WTC11 (cell line): ENCODE results near the gene IL1RAPL1. TPM values are rescaled to one million over a fixed set of nuclear protein-coding genes. Genes with fewer than 3 reads are reported as not detected.

Source experiments
- ATAC-seq: fragments of 200-7000 bp; cut with Tn5 transposase; 2 replicates; pipeline ENCODE4 v1.10.0; 2021; ENCODE audit warnings: mild to moderate bottlenecking, moderate library complexity
- CTCF ChIA-PET: fragments of 300-600 bp; sonication (Branson Sonifier 250); formaldehyde crosslinking; loops from one replicate; lab custom pipeline; 2021; ENCODE audit warnings: antibody characterized with exemption; lab: Charles Lee
- POLR2A ChIA-PET: fragments of 350-600 bp; sonication (Branson Sonifier 250); formaldehyde crosslinking; loops from one replicate; lab custom pipeline; 2021; ENCODE audit warnings: antibody characterized with exemption; lab: Charles Lee
- DNase-seq: peaks from one replicate; pipeline ENCODE4 v3.0.0; 2021; ENCODE audit warnings: low spot score
- H3K27ac Mint-ChIP-seq: 2 replicates; pipeline ENCODE4 v1.8.0; 2021; ENCODE audit warnings: mixed read lengths
- H3K27me3 Mint-ChIP-seq: 2 replicates; pipeline ENCODE4 v1.8.0; 2021; ENCODE audit warnings: low read depth, mild to moderate bottlenecking, moderate library complexity, mixed read lengths
- H3K36me3 Mint-ChIP-seq: 2 replicates; pipeline ENCODE4 v1.8.0; 2021; ENCODE audit warnings: mixed read lengths
- H3K4me1 Mint-ChIP-seq: 2 replicates; pipeline ENCODE4 v1.8.0; 2022; ENCODE audit warnings: mixed read lengths
- H3K4me3 Mint-ChIP-seq: 2 replicates; pipeline ENCODE4 v1.8.0; 2021; ENCODE audit warnings: mild to moderate bottlenecking, moderate library complexity, mixed read lengths
- H3K9me3 Mint-ChIP-seq: 2 replicates; pipeline ENCODE4 v1.8.0; 2021; ENCODE audit warnings: mixed read lengths
- ATF1 ChIP-seq: sonication (generic); formaldehyde crosslinking; IDR thresholded peaks from 2 replicates; pipeline ENCODE4 v1.8.1; 2023; ENCODE audit warnings: mild to moderate bottlenecking, moderate library complexity, missing genetic modification reagents
- ATF2 ChIP-seq: sonication (generic); formaldehyde crosslinking; IDR thresholded peaks from 2 replicates; pipeline ENCODE4 v1.8.1; 2022; ENCODE audit warnings: low read depth, missing genetic modification reagents, borderline replicate concordance
- CREB1 ChIP-seq: sonication (generic); formaldehyde crosslinking; IDR thresholded peaks from 2 replicates; pipeline ENCODE4 v1.8.0; 2023; ENCODE audit warnings: mild to moderate bottlenecking, missing genetic modification reagents
- CREM ChIP-seq: sonication (generic); formaldehyde crosslinking; IDR thresholded peaks from 2 replicates; pipeline ENCODE4 v1.8.1; 2022; ENCODE audit warnings: mild to moderate bottlenecking, missing genetic modification reagents, moderate library complexity
- ESRRA ChIP-seq: sonication (generic); formaldehyde crosslinking; IDR thresholded peaks from 2 replicates; pipeline ENCODE4 v1.8.1; 2022; ENCODE audit warnings: mild to moderate bottlenecking, missing genetic modification reagents, borderline replicate concordance
- FOXJ3 ChIP-seq: sonication (generic); formaldehyde crosslinking; IDR thresholded peaks from 2 replicates; pipeline ENCODE4 v1.9.0; 2021; ENCODE audit warnings: missing genetic modification reagents, mild to moderate bottlenecking, borderline replicate concordance
- FOXP4 ChIP-seq: sonication (generic); formaldehyde crosslinking; IDR thresholded peaks from 2 replicates; pipeline ENCODE4 v1.8.0; 2022; ENCODE audit warnings: mild to moderate bottlenecking, missing genetic modification reagents
- GABPB1 ChIP-seq: sonication (generic); formaldehyde crosslinking; IDR thresholded peaks from 2 replicates; pipeline ENCODE4 v1.8.1; 2023; ENCODE audit warnings: mild to moderate bottlenecking, missing genetic modification reagents
- HMGA2 ChIP-seq: fragments of 250-450 bp; sonication (Bioruptor Pico); IDR thresholded peaks from 2 replicates; pipeline ENCODE4 v1.4.0; 2021; ENCODE audit warnings: mild to moderate bottlenecking, moderate library complexity
- IRF2 ChIP-seq: sonication (generic); formaldehyde crosslinking; IDR thresholded peaks from 2 replicates; pipeline ENCODE4 v1.8.0; 2022; ENCODE audit warnings: low read depth, missing genetic modification reagents, borderline replicate concordance
- JUN ChIP-seq: sonication (generic); formaldehyde crosslinking; IDR thresholded peaks from 2 replicates; pipeline ENCODE4 v1.8.0; 2023; ENCODE audit warnings: mild to moderate bottlenecking, missing genetic modification reagents
- KAT7 ChIP-seq: sonication (generic); formaldehyde crosslinking; IDR thresholded peaks from 2 replicates; pipeline ENCODE4 v1.8.1; 2023; ENCODE audit warnings: missing genetic modification reagents, mild to moderate bottlenecking, borderline replicate concordance
- MLX ChIP-seq: sonication (generic); formaldehyde crosslinking; IDR thresholded peaks from 2 replicates; pipeline ENCODE4 v1.8.1; 2023; ENCODE audit warnings: mild to moderate bottlenecking, missing genetic modification reagents, moderate library complexity
- MYBL2 ChIP-seq: sonication (generic); formaldehyde crosslinking; IDR thresholded peaks from 2 replicates; pipeline ENCODE4 v1.8.1; 2023; ENCODE audit warnings: mild to moderate bottlenecking, moderate library complexity, missing genetic modification reagents
- NR1H2 ChIP-seq: sonication (generic); formaldehyde crosslinking; IDR thresholded peaks from 2 replicates; pipeline ENCODE4 v1.9.0; 2021; ENCODE audit warnings: mild to moderate bottlenecking, moderate library complexity, missing genetic modification reagents
- OVOL2 ChIP-seq: fragments of 250-450 bp; sonication (Bioruptor Pico); IDR thresholded peaks from 2 replicates; pipeline ENCODE4 v1.9.0; 2021; ENCODE audit warnings: mild to moderate bottlenecking, borderline replicate concordance
- SMAD3 ChIP-seq: sonication (generic); formaldehyde crosslinking; IDR thresholded peaks from 2 replicates; pipeline ENCODE4 v1.8.0; 2022; ENCODE audit warnings: missing genetic modification reagents, mild to moderate bottlenecking, borderline replicate concordance
- ZNF396 ChIP-seq: fragments of 250-450 bp; sonication (Bioruptor Pico); IDR thresholded peaks from 2 replicates; pipeline ENCODE4 v1.8.0; 2021; ENCODE audit warnings: mild to moderate bottlenecking, moderate library complexity, borderline replicate concordance
- ZNF425 ChIP-seq: fragments of 250-450 bp; sonication (Bioruptor Pico); conservative IDR thresholded peaks from 2 replicates; pipeline ENCODE4 v1.9.0; 2021; ENCODE audit warnings: mild to moderate bottlenecking
- ZNF512 ChIP-seq: sonication (generic); formaldehyde crosslinking; IDR thresholded peaks from 2 replicates; pipeline ENCODE4 v1.8.1; 2022; ENCODE audit warnings: missing genetic modification reagents, borderline replicate concordance
- total RNA-seq: library from RNA; stranded (reverse); gene quantifications from 3 replicates; pipeline ENCODE4 v1.2.3, GENCODE V29; 2021
- TF ChIP-seq, protein P1 (sequence below): fragments of 250-450 bp; sonication (Bioruptor Pico); IDR thresholded peaks from 2 replicates; pipeline ENCODE4 v2.1.2; 2022; ENCODE audit warnings: mild to moderate bottlenecking, moderate library complexity
- TF ChIP-seq, protein P2 (sequence below): fragments of 250-450 bp; sonication (Bioruptor Pico); IDR thresholded peaks from 2 replicates; pipeline ENCODE4 v1.8.0; 2021; ENCODE audit warnings: mild to moderate bottlenecking
- TF ChIP-seq, protein P3 (sequence below): sonication (generic); formaldehyde crosslinking; IDR thresholded peaks from 2 replicates; pipeline ENCODE4 v1.8.0; 2023; ENCODE audit warnings: mild to moderate bottlenecking, missing genetic modification reagents

The IL1RAPL1 gene
- total RNA-seq, 1 experiment from 2014 or later: 0.13 TPM

- no peak overlapping the region for H3K4me3 Mint-ChIP-seq
- no peaks in the 10 kb centered on the region for H3K36me3 Mint-ChIP-seq
- no peaks in the 10 kb centered on the region for H3K4me1 Mint-ChIP-seq
- TF ChIP-seq FOXJ3 (no peak), ZNF512 (CRISPR knock-in tag) (no peak), MLX (CRISPR knock-in tag) (no peak), FOXP4 (CRISPR knock-in tag) (no peak), ZNF396 (CRISPR knock-in tag) (no peak), KAT7 (CRISPR knock-in tag) (no peak), IRF2 (CRISPR knock-in tag) (no peak), ATF1 (CRISPR knock-in tag) (no peak), NR1H2 (CRISPR knock-in tag) (no peak)
- TF ChIP-seq, protein P1, sequence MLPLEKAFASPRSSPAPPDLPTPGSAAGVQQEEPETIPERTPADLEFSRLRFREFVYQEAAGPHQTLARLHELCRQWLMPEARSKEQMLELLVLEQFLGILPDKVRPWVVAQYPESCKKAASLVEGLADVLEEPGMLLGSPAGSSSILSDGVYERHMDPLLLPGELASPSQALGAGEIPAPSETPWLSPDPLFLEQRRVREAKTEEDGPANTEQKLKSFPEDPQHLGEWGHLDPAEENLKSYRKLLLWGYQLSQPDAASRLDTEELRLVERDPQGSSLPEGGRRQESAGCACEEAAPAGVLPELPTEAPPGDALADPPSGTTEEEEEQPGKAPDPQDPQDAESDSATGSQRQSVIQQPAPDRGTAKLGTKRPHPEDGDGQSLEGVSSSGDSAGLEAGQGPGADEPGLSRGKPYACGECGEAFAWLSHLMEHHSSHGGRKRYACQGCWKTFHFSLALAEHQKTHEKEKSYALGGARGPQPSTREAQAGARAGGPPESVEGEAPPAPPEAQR (CRISPR knock-in tag): no peak
- TF ChIP-seq, protein P2, sequence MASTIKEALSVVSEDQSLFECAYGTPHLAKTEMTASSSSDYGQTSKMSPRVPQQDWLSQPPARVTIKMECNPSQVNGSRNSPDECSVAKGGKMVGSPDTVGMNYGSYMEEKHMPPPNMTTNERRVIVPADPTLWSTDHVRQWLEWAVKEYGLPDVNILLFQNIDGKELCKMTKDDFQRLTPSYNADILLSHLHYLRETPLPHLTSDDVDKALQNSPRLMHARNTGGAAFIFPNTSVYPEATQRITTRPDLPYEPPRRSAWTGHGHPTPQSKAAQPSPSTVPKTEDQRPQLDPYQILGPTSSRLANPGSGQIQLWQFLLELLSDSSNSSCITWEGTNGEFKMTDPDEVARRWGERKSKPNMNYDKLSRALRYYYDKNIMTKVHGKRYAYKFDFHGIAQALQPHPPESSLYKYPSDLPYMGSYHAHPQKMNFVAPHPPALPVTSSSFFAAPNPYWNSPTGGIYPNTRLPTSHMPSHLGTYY: no peak
- DNase-seq: no peak
- no peak overlapping the region for H3K27ac Mint-ChIP-seq
- H3K27me3 Mint-ChIP-seq: no peaks in the 10 kb centered on the region
- ChIA-PET CTCF (no interaction called here), POLR2A (no interaction called here)
- no peaks in the 10 kb centered on the region for H3K9me3 Mint-ChIP-seq
- ATAC-seq: no peak
Measured at GRCh38 chrX:29490606-29491005, 903.4 kb downstream of the IL1RAPL1 start.

GRCh38 chrX:29491659-29492058, 904.4 kb downstream of the IL1RAPL1 start:
- Mint-ChIP-seq H3K4me3 (no peak overlapping the region), H3K36me3 (no peaks in the 10 kb centered on the region), H3K27ac (no peak overlapping the region), H3K9me3 (no peaks in the 10 kb centered on the region), H3K4me1 (no peaks in the 10 kb centered on the region), H3K27me3 (no peaks in the 10 kb centered on the region)
- no peak for DNase-seq
- ChIA-PET CTCF (no interaction called here), POLR2A (no interaction called here)
- no peak for ATAC-seq
- TF ChIP-seq OVOL2 (CRISPR knock-in tag) (no peak), ZNF425 (CRISPR knock-in tag) (no peak), SMAD3 (no peak), NR1H2 (CRISPR knock-in tag) (no peak), CREM (CRISPR knock-in tag) (no peak), MYBL2 (CRISPR knock-in tag) (no peak), JUN (CRISPR knock-in tag) (no peak), ATF2 (CRISPR knock-in tag) (no peak), CREB1 (CRISPR knock-in tag) (no peak), GABPB1 (no peak), HMGA2 (no peak), FOXJ3 (no peak), ESRRA (no peak)
- TF ChIP-seq, protein P3, sequence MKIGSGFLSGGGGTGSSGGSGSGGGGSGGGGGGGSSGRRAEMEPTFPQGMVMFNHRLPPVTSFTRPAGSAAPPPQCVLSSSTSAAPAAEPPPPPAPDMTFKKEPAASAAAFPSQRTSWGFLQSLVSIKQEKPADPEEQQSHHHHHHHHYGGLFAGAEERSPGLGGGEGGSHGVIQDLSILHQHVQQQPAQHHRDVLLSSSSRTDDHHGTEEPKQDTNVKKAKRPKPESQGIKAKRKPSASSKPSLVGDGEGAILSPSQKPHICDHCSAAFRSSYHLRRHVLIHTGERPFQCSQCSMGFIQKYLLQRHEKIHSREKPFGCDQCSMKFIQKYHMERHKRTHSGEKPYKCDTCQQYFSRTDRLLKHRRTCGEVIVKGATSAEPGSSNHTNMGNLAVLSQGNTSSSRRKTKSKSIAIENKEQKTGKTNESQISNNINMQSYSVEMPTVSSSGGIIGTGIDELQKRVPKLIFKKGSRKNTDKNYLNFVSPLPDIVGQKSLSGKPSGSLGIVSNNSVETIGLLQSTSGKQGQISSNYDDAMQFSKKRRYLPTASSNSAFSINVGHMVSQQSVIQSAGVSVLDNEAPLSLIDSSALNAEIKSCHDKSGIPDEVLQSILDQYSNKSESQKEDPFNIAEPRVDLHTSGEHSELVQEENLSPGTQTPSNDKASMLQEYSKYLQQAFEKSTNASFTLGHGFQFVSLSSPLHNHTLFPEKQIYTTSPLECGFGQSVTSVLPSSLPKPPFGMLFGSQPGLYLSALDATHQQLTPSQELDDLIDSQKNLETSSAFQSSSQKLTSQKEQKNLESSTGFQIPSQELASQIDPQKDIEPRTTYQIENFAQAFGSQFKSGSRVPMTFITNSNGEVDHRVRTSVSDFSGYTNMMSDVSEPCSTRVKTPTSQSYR (CRISPR knock-in tag): no peak
